Measurements from ENCODE around the gene LNX1.
"Not testable (repeated sequence)": the region's sequence is repeated elsewhere in the genome, so short reads cannot be mapped to it uniquely, and the experiment has no call there.

The LNX1 gene

DNA sequence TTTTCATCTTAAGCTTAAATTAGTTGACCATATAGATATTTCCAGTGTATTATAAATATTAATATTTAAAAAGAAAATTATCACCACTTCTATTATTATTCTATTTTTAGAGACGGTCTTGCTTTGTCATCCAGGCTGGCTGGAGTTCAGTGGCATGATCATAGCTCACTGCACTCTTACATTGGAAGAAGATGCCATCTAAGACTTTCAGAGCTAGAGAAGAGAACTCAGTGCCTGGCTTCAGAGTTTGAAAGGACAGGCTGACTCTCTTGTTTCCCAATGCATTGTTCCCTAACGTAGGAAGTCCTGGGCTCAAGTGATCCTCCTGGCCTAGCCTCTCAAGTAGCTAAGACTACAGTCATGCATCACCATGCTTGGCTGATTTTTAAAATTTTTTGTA, 137.9 kb downstream of the LNX1 start:
- no peak for DNase-seq

DNA sequence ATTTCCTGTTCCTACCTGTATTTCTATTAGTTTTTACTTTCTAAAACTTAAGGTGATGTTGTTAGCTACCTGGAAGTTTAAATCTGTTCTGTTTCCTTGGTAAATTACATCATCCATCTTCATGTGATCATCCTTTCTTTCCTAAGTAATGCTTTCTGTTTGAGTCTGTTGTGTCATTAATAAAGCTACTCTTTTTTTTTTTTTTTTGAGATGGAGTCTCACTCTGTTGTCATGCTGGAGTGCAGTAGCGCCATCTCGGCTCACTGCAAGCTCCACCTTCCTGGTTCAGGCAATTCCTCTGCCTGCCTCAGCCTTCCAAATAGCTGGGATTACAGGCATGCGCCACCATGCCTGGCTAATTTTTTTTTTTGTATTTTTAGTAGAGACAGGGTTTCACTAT, 140.5 kb downstream of the LNX1 start:
- DNase-seq = no peak

DNA sequence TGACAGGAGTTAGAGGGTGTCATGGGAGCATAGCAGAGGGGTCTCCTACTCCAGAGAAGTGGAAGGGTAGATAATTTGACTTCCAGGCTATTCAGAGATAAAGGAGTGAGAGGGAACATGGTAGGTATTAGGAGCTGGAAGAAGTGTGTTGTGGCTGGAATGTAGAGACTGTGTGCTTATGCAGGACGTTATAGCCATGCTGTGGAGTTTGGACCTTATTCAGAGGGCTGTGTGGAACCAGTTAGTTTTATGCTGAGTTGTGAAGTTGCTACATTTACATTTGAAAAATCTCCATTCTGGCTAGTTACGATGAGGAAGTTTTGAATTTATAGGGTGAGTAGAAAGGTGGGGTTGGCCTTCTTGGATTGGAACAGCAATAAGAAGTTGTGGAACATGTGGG, 146.3 kb downstream of the LNX1 start:
- DNase-seq = no peak

DNA sequence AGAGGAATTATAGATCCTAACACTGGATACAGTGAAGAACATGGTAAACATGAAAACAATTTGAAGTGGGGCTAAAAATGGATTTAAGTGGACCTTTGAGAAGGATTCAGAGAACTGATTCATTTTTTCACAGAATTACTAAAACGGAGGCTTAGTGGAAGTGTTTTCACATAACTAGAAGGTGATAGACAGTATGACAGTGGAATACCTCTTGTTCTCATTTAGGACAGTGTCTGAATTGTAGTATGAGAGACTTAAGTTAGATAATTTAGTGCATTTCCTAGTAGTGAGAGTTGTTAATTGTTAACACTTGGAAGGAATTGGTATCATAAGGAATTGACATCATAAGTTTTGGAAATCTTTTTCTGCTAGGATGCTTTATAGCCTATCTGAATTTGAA, 149.7 kb downstream of the LNX1 start:
- DNase-seq = no peak

DNA sequence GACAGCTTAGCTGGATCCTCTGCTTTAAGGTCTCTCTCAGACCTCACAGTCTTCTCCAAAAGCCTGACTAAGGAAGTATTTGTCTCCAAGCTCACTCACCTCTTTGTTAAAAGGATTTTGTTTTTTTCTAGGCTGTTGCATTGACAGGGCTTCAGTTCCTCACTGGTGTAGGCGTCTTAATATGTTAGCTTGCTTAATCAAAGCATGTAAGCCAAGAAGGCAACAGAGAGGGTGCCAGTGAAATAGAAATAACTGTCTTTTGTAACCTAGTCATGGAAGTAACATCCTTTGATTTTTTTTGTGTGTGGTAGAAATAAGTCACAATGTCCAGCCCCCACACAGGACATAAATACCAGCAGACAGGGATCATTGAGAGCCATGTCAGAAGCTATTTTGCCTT, 155.0 kb downstream of the LNX1 start:
- no peak for DNase-seq

DNA sequence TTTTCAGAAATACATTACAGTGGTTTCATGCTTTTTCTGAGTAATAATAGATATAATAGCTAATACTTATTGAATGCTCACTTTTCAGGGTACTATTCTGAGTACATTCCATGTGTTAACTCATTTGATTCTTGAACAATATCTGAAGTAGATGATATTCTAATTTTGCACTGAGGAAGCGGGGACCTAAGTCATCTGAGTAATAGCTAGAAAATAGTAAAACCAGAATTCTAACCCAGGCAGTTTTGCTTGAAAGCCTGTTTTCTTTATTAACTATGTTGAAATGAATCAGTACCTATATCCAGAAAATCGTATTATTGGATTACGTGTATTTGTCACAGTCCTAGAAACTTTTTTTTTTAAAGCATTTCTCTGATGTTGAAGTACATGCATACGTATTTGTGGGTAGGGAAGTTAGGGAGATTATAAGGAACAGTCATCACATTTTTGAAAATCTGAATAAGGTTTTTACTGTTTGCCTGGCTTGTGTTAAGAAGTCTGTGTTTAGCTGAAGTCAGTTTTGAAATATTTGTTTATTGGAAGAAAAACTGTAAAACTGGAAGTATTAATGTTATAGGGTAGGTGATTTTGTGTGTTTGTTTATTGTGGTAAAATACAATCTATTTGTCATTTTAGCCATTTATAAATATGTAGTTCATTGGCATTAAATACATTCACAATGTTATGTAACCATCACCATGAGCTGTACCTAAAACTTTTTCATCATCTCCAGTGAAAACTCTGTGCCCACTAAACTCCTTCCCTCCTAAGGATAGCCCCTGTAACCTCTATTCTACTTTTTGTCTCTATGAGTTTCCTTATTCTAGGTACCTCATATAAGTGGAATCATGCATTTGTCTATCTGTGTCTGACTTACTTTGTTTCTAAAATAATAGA, 158.5 kb downstream of the LNX1 start:
- no peak for DNase-seq

DNA sequence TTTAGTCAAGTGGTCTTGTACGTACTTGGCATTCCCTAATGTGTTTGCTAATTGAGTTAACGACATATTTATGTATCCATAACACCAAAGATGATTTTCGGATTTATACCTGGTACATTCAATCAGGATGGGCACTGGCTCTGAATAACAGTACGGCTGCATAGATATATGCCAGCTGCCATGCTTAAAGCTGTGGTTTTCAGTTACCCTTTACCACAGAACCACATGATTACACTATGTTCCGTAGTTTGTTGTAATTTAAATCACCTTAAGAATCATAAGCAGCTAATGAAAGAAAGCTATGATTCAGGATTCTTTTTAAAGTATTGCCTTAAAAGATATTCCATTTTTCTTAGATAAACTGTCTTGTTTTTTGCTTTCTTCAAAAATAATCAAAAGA, 160.2 kb downstream of the LNX1 start:
- no peak for DNase-seq

DNA sequence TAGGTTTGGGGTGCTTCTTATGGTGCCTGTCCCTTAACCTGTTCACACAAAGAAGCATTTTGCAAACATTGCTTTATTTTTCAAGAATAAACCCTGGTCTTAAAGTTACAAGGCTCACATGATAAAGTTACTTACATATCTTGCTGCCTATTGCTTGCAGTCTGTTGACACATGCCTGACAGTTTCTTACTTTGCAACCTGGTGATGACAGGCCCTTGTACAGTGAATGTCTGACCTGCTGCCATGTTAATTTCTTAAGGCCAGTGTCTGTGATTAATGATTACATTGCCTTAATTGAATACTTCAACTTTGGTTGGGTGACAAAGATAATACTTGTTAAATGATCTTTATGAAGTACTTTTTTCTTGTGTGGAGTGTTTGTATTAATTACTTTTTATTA, 163.9 kb downstream of the LNX1 start:
- no peak for DNase-seq

DNA sequence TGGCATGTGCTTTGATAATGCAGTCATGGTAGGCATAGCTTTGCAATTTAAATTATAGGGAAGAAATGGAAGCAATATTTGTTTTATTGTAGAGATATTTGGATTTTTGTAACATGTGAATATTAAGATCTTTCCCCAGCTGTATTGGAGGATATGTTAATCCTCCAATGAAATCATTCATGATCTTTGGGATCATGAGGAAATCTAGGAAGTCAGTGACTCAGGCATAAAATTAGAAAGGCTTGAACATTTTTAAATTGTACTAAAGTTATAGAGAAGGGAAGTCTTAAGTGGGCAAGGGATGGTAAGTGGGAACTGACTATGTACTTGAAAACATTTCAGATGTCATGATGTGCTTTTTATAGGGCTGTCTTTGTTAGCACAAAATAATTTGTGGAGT, 167.0 kb downstream of the LNX1 start:
- DNase-seq = no peak

DNA sequence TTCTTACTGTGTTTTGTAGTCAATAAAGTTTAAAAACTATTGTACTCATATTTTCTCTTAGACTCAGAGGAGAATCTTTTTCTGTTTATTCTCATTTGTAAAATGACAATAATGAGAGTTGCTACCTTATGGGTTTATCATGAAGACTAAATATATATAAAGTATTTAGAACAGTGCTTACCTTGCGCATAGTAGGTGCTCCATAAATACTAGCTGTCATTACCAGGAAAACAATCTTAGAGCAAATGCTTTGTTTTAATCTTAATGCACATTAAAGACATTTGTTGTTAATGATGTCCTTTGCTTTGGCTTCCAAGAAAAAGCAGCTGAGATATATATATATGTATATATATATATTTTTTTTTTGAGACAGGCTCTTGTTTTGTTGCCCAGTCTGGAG, 168.9 kb downstream of the LNX1 start:
- no peak for DNase-seq

DNA sequence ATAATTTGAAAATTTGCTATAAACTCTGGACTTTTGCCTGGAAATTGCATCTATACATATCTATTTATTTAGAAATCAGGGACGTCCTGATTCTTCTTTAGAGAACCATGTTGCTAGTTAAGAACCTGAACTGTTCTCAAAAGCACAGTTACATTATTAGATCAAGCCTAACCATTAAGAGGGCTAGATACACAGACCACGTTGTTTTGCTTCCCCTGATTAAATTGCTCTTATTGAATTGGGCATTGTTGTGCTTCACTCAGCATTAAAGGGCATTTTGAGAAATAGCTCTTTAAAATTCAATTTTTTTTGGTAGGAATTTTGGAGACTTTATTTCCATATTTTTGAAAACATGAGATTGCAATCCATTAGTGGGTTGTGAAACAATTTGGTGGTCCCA, 169.5 kb downstream of the LNX1 start:
- no peak for DNase-seq

DNA sequence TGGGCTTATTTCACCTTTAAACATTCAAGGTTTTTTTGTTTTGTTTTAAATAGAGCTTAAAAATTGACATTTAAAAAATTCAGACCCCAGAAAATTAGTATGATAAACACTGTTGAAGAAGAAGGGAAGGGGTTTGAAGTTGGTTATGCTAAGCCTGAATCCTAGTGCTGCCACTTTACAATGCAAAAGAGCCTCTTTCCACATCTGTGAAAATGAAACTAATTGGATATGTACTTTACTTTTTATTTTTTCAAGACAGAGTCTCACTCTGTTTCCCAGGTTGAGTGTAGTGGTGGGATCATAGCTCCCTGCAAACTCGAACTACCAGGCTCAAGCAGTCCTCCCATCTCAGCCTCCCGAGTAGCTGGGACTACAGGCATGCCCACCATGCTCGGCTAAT, 172.1 kb downstream of the LNX1 start:
- no peak for DNase-seq

DNA sequence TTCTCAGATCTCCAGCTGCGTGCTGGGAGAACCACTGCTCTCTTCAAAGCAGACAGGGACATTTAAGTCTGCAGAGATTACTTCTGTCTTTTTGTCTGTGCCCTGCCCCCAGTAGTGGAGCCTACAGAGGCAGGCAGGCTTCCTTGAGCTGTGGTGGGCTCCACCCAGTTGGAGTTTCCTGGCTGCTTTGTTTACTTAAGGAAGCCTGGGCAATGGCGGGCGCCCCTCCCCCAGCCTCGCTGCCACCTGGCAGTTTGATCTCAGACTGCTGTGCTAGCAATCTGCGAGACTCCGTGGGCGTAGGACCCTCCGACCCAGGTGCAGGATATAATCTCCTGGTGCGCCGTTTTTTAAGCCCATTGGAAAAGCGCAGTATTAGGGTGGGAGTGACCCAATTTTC, 181.8 kb downstream of the LNX1 start:
- not testable (repeated sequence) for DNase-seq
